K562 (cell line): ENCODE measurements around the gene TLE7. TPM values are rescaled to one million over a fixed set of nuclear protein-coding genes. Genes with fewer than 3 reads are reported as not detected.

Source experiments
- ATAC-seq: fragments of 200-7000 bp; cut with Tn5 transposase; 3 replicates; pipeline ENCODE4 v1.9.1; 2020; ENCODE audit warnings: moderate library complexity
- BruUV-seq: library from RNA; stranded (reverse); fragments of 400-500 nt; replicated peaks from 2 replicates; lab custom pipeline; 2021; lab: Mats Ljungman, UMichigan
- CTCF ChIA-PET: fragments of 300-600 bp; formaldehyde crosslinking; extraction: SDS; loops from one replicate; lab custom pipeline; 2021; ENCODE audit warnings: low intra/inter-chr PET ratio; lab: Yijun Ruan, JAX
- POLR2A ChIA-PET: fragments of 300-600, 350-650 bp; sonication (Branson Sonifier 250); formaldehyde crosslinking; extraction: SDS; loops from one replicate; lab custom pipeline; 2021; ENCODE audit warnings: antibody characterized with exemption, inconsistent platforms; lab: Yijun Ruan, JAX
- DNase-seq, 4 experiments: peaks; one replicate each; pipeline versions ENCODE4 v3.0.0 to v3.0.0-alpha.2; 2011 to 2018; ENCODE audit warnings: low spot score in 3 of 4, mixed read lengths in 3 of 4; ENCODE audit errors: extremely low read depth in 1 of 4
- FAIRE-seq: peaks from 2 replicates; lab custom pipeline; 2011; peaks lifted over from hg19 to GRCh38; lab: Jason Lieb, UNC
- H2AFZ ChIP-seq: 2 replicates; pipeline ENCODE4 v1.6.0; 2011; ENCODE audit warnings: low read depth, low read length, control low read depth, inconsistent platforms
- H3K27ac ChIP-seq: fragments of 200-600 bp; 3 replicates; pipeline ENCODE4 v1.8.0; 2011; ENCODE audit warnings: low read depth, mild to moderate bottlenecking, control low read depth, inconsistent platforms, low read length, moderate library complexity, mixed read lengths; ENCODE audit errors: extremely low read depth
- H3K27me3 ChIP-seq, 2 experiments: fragments of 300-600 bp in 1 of 2; 2 replicates in 1 of 2; 3 replicates in 1 of 2; pipeline versions ENCODE4 v1.6.0 to v1.8.0; 2011; ENCODE audit warnings: inconsistent platforms in 2 of 2, low read length in 2 of 2, mild to moderate bottlenecking in 1 of 2, mixed read lengths in 1 of 2, moderate library complexity in 1 of 2; ENCODE audit not compliant: control insufficient read depth in 2 of 2, insufficient read depth in 2 of 2
- H3K36me3 ChIP-seq: fragments of 300-600 bp; 3 replicates; pipeline ENCODE4 v1.8.0; 2011; ENCODE audit warnings: mild to moderate bottlenecking, low read length, inconsistent platforms; ENCODE audit not compliant: control insufficient read depth, insufficient read depth
- H3K4me1 ChIP-seq, 2 experiments: fragments of 200-600 bp in 1 of 2; replicated peaks in 1 of 2; 2 replicates in 1 of 2; 3 replicates in 1 of 2; pipeline versions ENCODE4 v1.5.1 to v1.8.0; 2011; ENCODE audit warnings: inconsistent platforms in 2 of 2, low read length in 2 of 2, mild to moderate bottlenecking in 1 of 2, mixed read lengths in 1 of 2, moderate library complexity in 1 of 2; ENCODE audit not compliant: control insufficient read depth in 2 of 2, insufficient read depth in 2 of 2
- H3K4me2 ChIP-seq: 2 replicates; pipeline ENCODE4 v1.6.1; 2011; ENCODE audit warnings: low read length, control low read depth, inconsistent platforms, mixed read lengths; ENCODE audit not compliant: insufficient read depth
- H3K4me3 ChIP-seq: fragments of 200-600 bp; sonication (generic), shearing (Covaris generic); 2 replicates; pipeline ENCODE4 v1.5.1; 2016; ENCODE audit warnings: control low read depth, inconsistent platforms
- H3K79me2 ChIP-seq: fragments of 200-600 bp; 3 replicates; pipeline ENCODE4 v1.8.0; 2011; ENCODE audit warnings: low read length, inconsistent platforms; ENCODE audit not compliant: control insufficient read depth, insufficient read depth
- H3K9ac ChIP-seq, 2 experiments: 2 replicates each; pipeline versions ENCODE4 v1.6.0 to v1.6.1; 2011; ENCODE audit warnings: low read depth in 2 of 2, low read length in 2 of 2, control low read depth in 1 of 2, inconsistent platforms in 1 of 2, mild to moderate bottlenecking in 1 of 2, mixed read lengths in 1 of 2; ENCODE audit not compliant: insufficient read depth in 1 of 2
- H3K9me1 ChIP-seq: one replicate; pipeline ENCODE4 v1.6.0; 2011; ENCODE audit warnings: inconsistent platforms, mild to moderate bottlenecking, low read length, moderate library complexity; ENCODE audit not compliant: control insufficient read depth, insufficient read depth
- H3K9me3 ChIP-seq: replicated peaks from 2 replicates; pipeline ENCODE4 v1.5.1; 2011; ENCODE audit warnings: low read depth, low read length, inconsistent platforms; ENCODE audit not compliant: control insufficient read depth, insufficient read depth
- H4K20me1 ChIP-seq: replicated peaks from 2 replicates; pipeline ENCODE4 v1.6.1; 2011; ENCODE audit warnings: low read length, inconsistent platforms, mixed read lengths; ENCODE audit not compliant: control insufficient read depth, insufficient read depth
- CBX2 ChIP-seq: fragments of 200-600 bp; sonication (generic); IDR thresholded peaks from one replicate; pipeline ENCODE4 v1.6.1; 2012; ENCODE audit warnings: mild to moderate bottlenecking, low read length, inconsistent platforms; ENCODE audit not compliant: insufficient read depth, poor library complexity, severe bottlenecking
- ELF1 ChIP-seq: fragments of 200-800 bp; sonication (Bioruptor generic); IDR thresholded peaks from 2 replicates; pipeline ENCODE4 v1.6.1; 2016; ENCODE audit warnings: missing genetic modification characterization, missing compliant biosample characterization
- ESRRA ChIP-seq: fragments of 450-650 bp; IDR thresholded peaks from 2 replicates; pipeline ENCODE4 v1.6.1; 2014; ENCODE audit warnings: low read depth, mild to moderate bottlenecking, moderate library complexity, borderline replicate concordance
- FOXA3 ChIP-seq, 2 experiments: fragments of 450-650 bp in 1 of 2; sonication (generic) in 1 of 2; formaldehyde crosslinking; IDR thresholded peaks in 1 of 2; conservative IDR thresholded peaks in 1 of 2; 2 replicates each; pipeline versions ENCODE4 v1.4.0 to v1.8.0; 2020 to 2022; ENCODE audit warnings: mild to moderate bottlenecking in 2 of 2, missing genetic modification reagents in 1 of 2
- HCFC1 ChIP-seq: IDR thresholded peaks from 2 replicates; pipeline ENCODE4 v1.6.1; 2012; ENCODE audit warnings: low read depth, low read length, improper control_type of control experiment
- ILF3 ChIP-seq: fragments of 450-650 bp; IDR thresholded peaks from 2 replicates; pipeline ENCODE4 v1.6.1; 2018; ENCODE audit warnings: antibody characterized with exemption, mild to moderate bottlenecking, moderate library complexity, borderline replicate concordance
- ILK ChIP-seq: fragments of 450-650 bp; IDR thresholded peaks from 2 replicates; pipeline ENCODE4 v1.6.1; 2016; ENCODE audit warnings: missing genetic modification characterization, low read depth, mild to moderate bottlenecking, missing compliant biosample characterization, moderate library complexity, borderline replicate concordance
- KDM5B ChIP-seq: fragments of 200-600 bp; sonication (generic); IDR thresholded peaks from 2 replicates; pipeline ENCODE4 v1.6.1; 2012; ENCODE audit warnings: low read depth, mild to moderate bottlenecking, moderate library complexity, low read length, control low read depth, inconsistent platforms; ENCODE audit not compliant: insufficient replicate concordance
- PTRF ChIP-seq: fragments of 450-650 bp; IDR thresholded peaks from 2 replicates; pipeline ENCODE4 v1.6.1; 2016; ENCODE audit warnings: mild to moderate bottlenecking, missing genetic modification characterization, missing compliant biosample characterization
- TSC22D4 ChIP-seq: fragments of 450-650 bp; IDR thresholded peaks from 2 replicates; pipeline ENCODE4 v1.6.1; 2016; ENCODE audit warnings: missing genetic modification characterization, missing biosample characterization, control low read depth
- ZNF134 ChIP-seq: fragments of 250-450 bp; sonication (Bioruptor Pico); conservative IDR thresholded peaks from 2 replicates; pipeline ENCODE4 v1.4.0; 2020
- ZNF444 ChIP-seq: fragments of 250-450 bp; sonication (Bioruptor Pico); IDR thresholded peaks from 2 replicates; pipeline ENCODE4 v1.4.0; 2020; ENCODE audit warnings: mild to moderate bottlenecking, moderate library complexity
- ZNF584 ChIP-seq: fragments of 200-800 bp; sonication (Bioruptor generic); IDR thresholded peaks from 2 replicates; pipeline ENCODE4 v1.6.1; 2016; ENCODE audit warnings: low read depth, mild to moderate bottlenecking, missing genetic modification characterization, missing compliant biosample characterization
- ZZZ3 ChIP-seq: fragments of 450-650 bp; IDR thresholded peaks from 2 replicates; pipeline ENCODE4 v1.6.1; 2016; ENCODE audit warnings: antibody characterized with exemption, mild to moderate bottlenecking, moderate library complexity
- WGBS: fragments of 100-300 bp; shearing (Covaris generic); methylation state at CpG from one replicate; pipeline ENCODE4 v1.1.6; 2016; ENCODE audit warnings: low coverage, mixed read lengths; ENCODE audit not compliant: insufficient coverage; ENCODE audit errors: missing lambda C conversion rate; 5-methylcytosine and 5-hydroxymethylcytosine counted together
- in situ Hi-C: fragments of 300-500 bp; cut with MboI; formaldehyde crosslinking; loops from 4 replicates; pipeline ENCODE4 v1.15.0; 2018; ENCODE audit warnings: inconsistent platforms, mixed read lengths
- intact Hi-C: fragments of 100-400 bp; cut with micrococcal nuclease; formaldehyde crosslinking; loops from 2 replicates; pipeline ENCODE4 v1.14.2; 2022
- polyA plus RNA-seq, 8 experiments: library from polyadenylated mRNA; depleted of rRNA in 4 of 8; stranded (reverse) in 5 of 8; unstranded in 3 of 8; fragments of >200 nt; fragmentation: Nextera tagmentation in 2 of 8; fragmentation: Illumina TruSeq in 1 of 8; extraction: Ambion mirVana in 2 of 8; extraction: Trizol in 1 of 8; gene quantifications; 2 replicates each; pipeline versions ENCODE4 v1.2.1 to v1.2.3, GENCODE V29; 2011 to 2014; ENCODE audit warnings: inconsistent platforms in 1 of 8, missing spikeins in 1 of 8
- total RNA-seq, 7 experiments: library from RNA; depleted of rRNA in 6 of 7; stranded (reverse); fragments of >200 nt in 6 of 7; fragmentation: Illumina TruSeq in 2 of 7; extraction: Trizol in 2 of 7; gene quantifications; 2 replicates each; pipeline versions ENCODE4 v1.2.1 to v1.2.3, GENCODE V29; 2011 to 2021; ENCODE audit warnings: low replicate concordance in 1 of 7
- TF ChIP-seq, protein P1 (sequence below): fragments of 450-650 bp; formaldehyde crosslinking; IDR thresholded peaks from 2 replicates; pipeline ENCODE4 v1.4.0; 2020; ENCODE audit warnings: mild to moderate bottlenecking, moderate library complexity

TLE7 gene
- total and polyA plus RNA-seq, 9 of the 15 experiments (the other 6 are each of a cell fraction or from before 2014, with no cell fraction given) = not detected

DNA sequence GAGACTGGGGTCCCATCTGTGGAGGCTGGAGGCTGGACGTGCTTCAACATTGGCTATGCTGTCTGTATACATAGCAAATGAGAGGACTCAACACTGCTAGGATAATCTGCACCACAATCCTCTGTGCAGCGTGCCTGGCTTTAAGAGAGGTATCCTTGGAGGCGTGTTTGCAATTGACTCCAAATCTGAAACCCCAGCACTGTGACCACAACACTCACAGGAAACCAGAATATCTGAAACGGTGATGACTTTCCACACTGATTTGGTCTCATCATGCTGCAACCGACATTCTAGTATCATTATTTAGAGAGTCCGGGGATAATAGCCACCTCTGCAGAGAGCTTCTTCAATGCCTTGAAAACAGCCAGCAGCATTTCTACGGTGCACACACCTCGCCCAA lies 35.1 kb downstream of the TLE7 start (continued):
- TF ChIP-seq KDM5B (no peak), ZNF134 (CRISPR knock-in tag) (no peak), ZNF444 (no peak), TSC22D4 (tag) (no peak), ILK (tag) (no peak), ESRRA (no peak), ZZZ3 (no peak), CBX2 (no peak), FOXA3 (CRISPR knock-in tag; conservative IDR thresholded peaks at IDR 0.05 in 1 of 2, IDR thresholded peaks at IDR 0.05 in 1 of 2) (no peak)

DNA sequence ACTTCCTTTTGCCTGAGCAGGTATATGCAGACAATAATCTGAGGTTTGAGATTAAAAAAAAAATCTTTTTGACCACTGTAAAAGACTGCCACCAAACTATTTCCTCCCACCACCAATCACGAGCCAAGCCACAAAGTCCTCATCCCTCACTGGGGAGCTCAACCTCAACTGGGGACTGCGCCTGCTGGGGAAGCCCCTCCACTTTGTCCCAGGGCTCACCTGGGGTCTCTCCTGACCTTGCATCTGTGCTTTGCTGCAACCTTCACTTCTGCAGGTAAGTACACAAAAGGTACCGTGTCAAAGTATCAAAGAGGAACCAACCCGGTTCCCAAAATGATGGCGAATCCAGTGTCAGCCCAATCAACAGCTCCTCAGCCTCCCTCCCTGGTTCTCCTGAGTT lies 35.5 kb downstream of the TLE7 start:
- Histone ChIP-seq H3K79me2 (no peaks in the 10 kb centered on the region), H3K4me2 (no peak overlapping the region), H3K4me3 (no peak overlapping the region), H3K9me3 (no peaks in the 10 kb centered on the region; the same call in 1 of the 2 replicates), H3K9ac (no peak overlapping the region), H3K36me3 (no peaks in the 10 kb centered on the region), H3K4me1 (peaks cover 0 to 4% of the 10 kb centered on the region in 2 experiments; a peak in 2 of 5 replicates), H2AFZ (no peak overlapping the region), H3K27me3 (peaks cover 16 to 50% of the 10 kb centered on the region in 2 experiments), H4K20me1 (0 out of 2 replicates have a peak, but pooled peaks cover 8% of the 10 kb centered on the region), H3K9me1 (no peaks in the 10 kb centered on the region), H3K27ac (no peak overlapping the region)
- POLR2A ChIA-PET = no interaction called here
- ATAC-seq = no peak
- CTCF ChIA-PET = no interaction called here
- 0% methylated on average over 5 of the region's 5 CpGs for WGBS
- in situ Hi-C loops = no loop called here
- intact Hi-C loops = no loop called here
- no peak for TF ChIP-seq ILF3
- TF ChIP-seq HCFC1 = no peak
- no peak for TF ChIP-seq ELF1 (tag)
- TF ChIP-seq, protein P1, sequence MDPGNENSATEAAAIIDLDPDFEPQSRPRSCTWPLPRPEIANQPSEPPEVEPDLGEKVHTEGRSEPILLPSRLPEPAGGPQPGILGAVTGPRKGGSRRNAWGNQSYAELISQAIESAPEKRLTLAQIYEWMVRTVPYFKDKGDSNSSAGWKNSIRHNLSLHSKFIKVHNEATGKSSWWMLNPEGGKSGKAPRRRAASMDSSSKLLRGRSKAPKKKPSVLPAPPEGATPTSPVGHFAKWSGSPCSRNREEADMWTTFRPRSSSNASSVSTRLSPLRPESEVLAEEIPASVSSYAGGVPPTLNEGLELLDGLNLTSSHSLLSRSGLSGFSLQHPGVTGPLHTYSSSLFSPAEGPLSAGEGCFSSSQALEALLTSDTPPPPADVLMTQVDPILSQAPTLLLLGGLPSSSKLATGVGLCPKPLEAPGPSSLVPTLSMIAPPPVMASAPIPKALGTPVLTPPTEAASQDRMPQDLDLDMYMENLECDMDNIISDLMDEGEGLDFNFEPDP = no peak
- TF ChIP-seq PTRF (tag) = no peak
- TF ChIP-seq ZNF584 = no peak
- no peak for DNase-seq
- no peak for FAIRE-seq
- BruUV-seq = no TSS peak
